ENCODE data around the gene NPPC. TPM values are rescaled to one million over a fixed set of nuclear protein-coding genes. Genes with fewer than 3 reads are reported as not detected.

The NPPC gene
- total and polyA plus RNA-seq, 7 donors, result 0.29 to 26.9 (median 0.88) TPM; not detected in 1

- 85 to 88% (median 85%) methylated on average over 15 of the region's 15 CpGs for WGBS, 3 donors
- ATAC-seq (no peak), DNase-seq (no peak)
- TF ChIP-seq CTCF (IDR thresholded peaks at IDR 0.05), result no peak
- Histone ChIP-seq H3K9me3 (no peaks in the 10 kb centered on the region), H3K27ac (no peak overlapping the region), H3K27me3 (ENCODE audit: insufficient read depth in 3 of 3, low read length in 2 of 3) (peaks cover 0 to 1% (median 0%) of the 10 kb centered on the region in 3 donors), H3K4me1 (no peaks in the 10 kb centered on the region), H3K4me3 (no peak overlapping the region), H3K36me3 (ENCODE audit: insufficient read depth in 1 of 2, low read depth in 1 of 2) (no peaks in the 10 kb centered on the region)
- intact Hi-C loops (cut with DNase I), result no loop called here
Observed at GRCh38 chr2:231946241-231946814, 20.1 kb upstream of the NPPC start.

- WGBS, 3 donors, result 88 to 92% (median 91%) methylated on average over 6 of the region's 6 CpGs
- Histone ChIP-seq H3K27ac (no peak overlapping the region), H3K4me1 (no peaks in the 10 kb centered on the region), H3K27me3 (ENCODE audit: insufficient read depth in 3 of 3, low read length in 2 of 3) (no peaks in the 10 kb centered on the region), H3K36me3 (ENCODE audit: insufficient read depth in 1 of 2, low read depth in 1 of 2) (no peaks in the 10 kb centered on the region), H3K9me3 (no peaks in the 10 kb centered on the region), H3K4me3 (no peak overlapping the region)
- no peak for ATAC-seq
- intact Hi-C loops (cut with DNase I), result no loop called here
- no peak for TF ChIP-seq CTCF (IDR thresholded peaks at IDR 0.05)
- DNase-seq, result no peak
Observed at GRCh38 chr2:231942180-231942579, 16.0 kb upstream of the NPPC start.

- no peak for DNase-seq
- intact Hi-C loops (cut with DNase I), result no loop called here
- H3K9me3 ChIP-seq, result no peaks in the 10 kb centered on the region
- H3K27ac ChIP-seq, result no peak overlapping the region
- no peaks in the 10 kb centered on the region for H3K36me3 ChIP-seq (ENCODE audit: insufficient read depth in 1 of 2, low read depth in 1 of 2)
- no peak for TF ChIP-seq CTCF (IDR thresholded peaks at IDR 0.05)
- 88 to 92% (median 90%) methylated on average over 11 to 12 of the region's 12 CpGs for WGBS, 3 donors
- no peaks in the 10 kb centered on the region for H3K4me1 ChIP-seq
- H3K27me3 ChIP-seq (ENCODE audit: insufficient read depth in 3 of 3, low read length in 2 of 3), result no peaks in the 10 kb centered on the region
- ATAC-seq, result no peak
- no peak overlapping the region for H3K4me3 ChIP-seq
Observed at GRCh38 chr2:231941673-231942072, 15.5 kb upstream of the NPPC start.

DNA sequence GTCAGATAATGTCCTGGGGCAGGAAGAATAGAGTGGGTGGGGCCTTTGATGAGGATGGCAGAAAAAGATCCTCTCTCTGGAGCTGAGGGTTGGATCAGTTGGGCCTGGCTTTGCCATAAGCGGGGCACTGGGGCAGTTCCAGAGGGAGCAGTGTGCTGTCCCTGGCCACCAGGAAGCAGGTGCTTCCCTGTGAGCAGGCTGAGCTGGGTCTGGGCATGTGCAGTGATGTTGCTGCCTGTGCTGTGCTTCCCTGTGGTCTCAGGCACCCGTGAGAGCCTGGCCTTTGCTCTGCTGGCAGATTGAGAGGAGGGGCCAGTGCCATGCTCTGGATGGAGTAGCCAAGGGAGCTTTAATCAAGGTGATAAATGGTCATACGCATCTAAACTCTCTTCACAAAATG, 14.6 kb upstream of the NPPC start:
- WGBS, 3 donors, result 67 to 76% (median 70%) methylated on average over 3 of the region's 3 CpGs
- no peak for ATAC-seq

More for the DNA sequence above, 14.6 kb upstream of the NPPC start:
- Histone ChIP-seq H3K36me3 (ENCODE audit: insufficient read depth in 1 of 2, low read depth in 1 of 2) (no peaks in the 10 kb centered on the region), H3K9me3 (no peaks in the 10 kb centered on the region), H3K4me1 (no peaks in the 10 kb centered on the region), H3K4me3 (no peak overlapping the region), H3K27me3 (ENCODE audit: insufficient read depth in 3 of 3, low read length in 2 of 3) (no peaks in the 10 kb centered on the region), H3K27ac (no peak overlapping the region)
- intact Hi-C loops (cut with DNase I), result no loop called here
- TF ChIP-seq CTCF (IDR thresholded peaks at IDR 0.05), result no peak
- no peak for DNase-seq

All from psoas muscle (tissue), 8 donors.